ENCODE measurements around the gene KRTAP5-1. TPM values are rescaled to one million over a fixed set of nuclear protein-coding genes. Genes with fewer than 3 reads are reported as not detected.

KRTAP5-1 gene
- total RNA-seq, 2 donors from 2014 or later = not detected

DNA sequence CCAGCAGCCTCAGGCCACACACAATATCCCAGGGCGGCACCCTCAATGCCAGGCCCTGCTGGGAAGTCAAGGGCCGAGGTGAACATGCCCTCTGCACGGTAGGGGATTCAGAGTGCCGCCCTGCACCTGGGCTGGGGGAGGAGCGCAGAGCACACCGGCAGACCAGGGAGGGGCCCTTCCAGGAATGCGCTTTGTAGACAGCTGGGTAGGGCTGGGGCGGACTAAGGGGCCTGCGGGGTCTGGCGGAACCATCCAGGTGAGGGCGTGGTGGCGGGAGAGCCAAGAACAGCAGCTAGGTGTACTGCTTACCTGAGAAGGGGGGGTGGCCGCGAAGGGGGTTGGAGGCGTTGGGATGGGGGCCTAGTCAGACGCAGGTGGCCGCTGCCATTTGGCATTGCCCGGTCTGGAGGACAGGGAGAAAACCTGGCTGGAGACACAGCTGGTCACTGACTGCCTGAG, 39.0 kb downstream of the KRTAP5-1 start:
- intact Hi-C loops (cut with DNase I) = loop anchor here (2.0 kb wide), 1 partner anchor 29 kb away; no protein-coding TSS in a partner anchor
- Histone ChIP-seq H3K27me3 (replicated peaks; ENCODE audit: insufficient read depth) (peaks cover 16% of the 10 kb centered on the region), H3K27ac (no peak overlapping the region), H3K36me3 (no peaks in the 10 kb centered on the region), H3K4me3 (no peak overlapping the region), H3K4me1 (replicated peaks) (peaks cover 9% of the 10 kb centered on the region), H3K9me3 (no peaks in the 10 kb centered on the region)
- TF ChIP-seq, protein P1, sequence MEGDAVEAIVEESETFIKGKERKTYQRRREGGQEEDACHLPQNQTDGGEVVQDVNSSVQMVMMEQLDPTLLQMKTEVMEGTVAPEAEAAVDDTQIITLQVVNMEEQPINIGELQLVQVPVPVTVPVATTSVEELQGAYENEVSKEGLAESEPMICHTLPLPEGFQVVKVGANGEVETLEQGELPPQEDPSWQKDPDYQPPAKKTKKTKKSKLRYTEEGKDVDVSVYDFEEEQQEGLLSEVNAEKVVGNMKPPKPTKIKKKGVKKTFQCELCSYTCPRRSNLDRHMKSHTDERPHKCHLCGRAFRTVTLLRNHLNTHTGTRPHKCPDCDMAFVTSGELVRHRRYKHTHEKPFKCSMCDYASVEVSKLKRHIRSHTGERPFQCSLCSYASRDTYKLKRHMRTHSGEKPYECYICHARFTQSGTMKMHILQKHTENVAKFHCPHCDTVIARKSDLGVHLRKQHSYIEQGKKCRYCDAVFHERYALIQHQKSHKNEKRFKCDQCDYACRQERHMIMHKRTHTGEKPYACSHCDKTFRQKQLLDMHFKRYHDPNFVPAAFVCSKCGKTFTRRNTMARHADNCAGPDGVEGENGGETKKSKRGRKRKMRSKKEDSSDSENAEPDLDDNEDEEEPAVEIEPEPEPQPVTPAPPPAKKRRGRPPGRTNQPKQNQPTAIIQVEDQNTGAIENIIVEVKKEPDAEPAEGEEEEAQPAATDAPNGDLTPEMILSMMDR (IDR thresholded peaks at IDR 0.05) = no peak
- TF ChIP-seq POLR2AphosphoS5 (IDR thresholded peaks at IDR 0.05) (no peak), POLR2A (IDR thresholded peaks at IDR 0.05) (no peak)
- no peak for DNase-seq (ENCODE audit: low spot score)
- WGBS = 9% methylated on average over 18 of the region's 18 CpGs

- WGBS = 81% methylated on average over 5 of the region's 5 CpGs
- TF ChIP-seq POLR2AphosphoS5 (IDR thresholded peaks at IDR 0.05) (no peak), POLR2A (IDR thresholded peaks at IDR 0.05) (no peak)
- TF ChIP-seq, protein P1 (IDR thresholded peaks at IDR 0.05) = no peak
- H3K4me1 ChIP-seq (replicated peaks) = peaks cover 9% of the 10 kb centered on the region
- no peaks in the 10 kb centered on the region for H3K9me3 ChIP-seq
- DNase-seq (ENCODE audit: low spot score) = no peak
- H3K27ac ChIP-seq = no peak overlapping the region
- no peak overlapping the region for H3K4me3 ChIP-seq
- H3K36me3 ChIP-seq = no peaks in the 10 kb centered on the region
- intact Hi-C loops (cut with DNase I) = no loop called here
- peaks cover 16% of the 10 kb centered on the region for H3K27me3 ChIP-seq (replicated peaks; ENCODE audit: insufficient read depth)
Measured at GRCh38 chr11:1545432-1545831, 39.7 kb downstream of the KRTAP5-1 start.

- H3K27ac ChIP-seq = no peak overlapping the region
- H3K4me3 ChIP-seq = no peak overlapping the region
- WGBS = 88% methylated on average over 6 of the region's 6 CpGs
- DNase-seq (ENCODE audit: low spot score) = no peak
- H3K4me1 ChIP-seq (replicated peaks) = peaks cover 9% of the 10 kb centered on the region
- intact Hi-C loops (cut with DNase I) = no loop called here
- no peaks in the 10 kb centered on the region for H3K9me3 ChIP-seq
- TF ChIP-seq POLR2A (IDR thresholded peaks at IDR 0.05) = no peak
- TF ChIP-seq POLR2AphosphoS5 (IDR thresholded peaks at IDR 0.05) = no peak
- TF ChIP-seq, protein P1 (IDR thresholded peaks at IDR 0.05) = no peak
- no peaks in the 10 kb centered on the region for H3K36me3 ChIP-seq
- H3K27me3 ChIP-seq (replicated peaks; ENCODE audit: insufficient read depth) = peaks cover 16% of the 10 kb centered on the region
Measured at GRCh38 chr11:1544536-1544935, 40.5 kb downstream of the KRTAP5-1 start.

DNA sequence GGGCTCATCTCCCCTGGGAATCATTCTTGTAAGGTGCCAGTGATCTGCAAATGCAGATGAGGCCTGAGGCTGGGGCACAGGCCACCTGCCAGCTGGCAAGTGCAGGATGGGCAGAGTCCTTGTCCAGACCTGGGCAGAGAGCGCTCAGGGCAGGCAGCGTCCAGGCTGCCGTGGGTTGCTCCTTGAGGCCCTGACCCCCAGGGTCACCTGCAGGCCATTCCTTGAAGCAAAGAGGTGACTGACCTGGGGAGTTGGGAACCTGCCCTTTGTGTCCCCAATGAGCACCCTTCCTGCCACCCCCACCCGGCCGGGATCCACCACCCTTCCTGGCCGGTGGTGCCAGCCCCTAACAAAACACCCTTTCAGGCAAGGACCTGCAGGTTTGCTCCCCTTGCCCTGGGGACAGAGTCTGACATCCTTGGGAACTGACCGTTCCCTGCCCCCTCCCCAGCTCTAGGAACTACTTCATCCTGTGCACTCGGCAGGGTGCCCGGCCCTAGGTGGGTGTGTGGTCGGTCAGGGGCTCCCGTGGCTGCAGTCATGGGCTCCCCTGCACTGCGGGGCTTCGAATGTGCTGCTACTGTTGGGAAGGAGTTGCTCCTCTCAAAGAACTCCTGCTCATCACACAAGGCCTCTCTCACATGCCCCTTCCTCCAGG, 41.3 kb downstream of the KRTAP5-1 start:
- no peaks in the 10 kb centered on the region for H3K36me3 ChIP-seq
- no peaks in the 10 kb centered on the region for H3K9me3 ChIP-seq
- WGBS = 81% methylated on average over 13 of the region's 13 CpGs
- H3K27ac ChIP-seq = no peak overlapping the region
- no peak for DNase-seq (ENCODE audit: low spot score)
- no peak overlapping the region for H3K4me3 ChIP-seq
- H3K4me1 ChIP-seq (replicated peaks) = peaks cover 9% of the 10 kb centered on the region
- peaks cover 16% of the 10 kb centered on the region for H3K27me3 ChIP-seq (replicated peaks; ENCODE audit: insufficient read depth)
- intact Hi-C loops (cut with DNase I) = no loop called here
- TF ChIP-seq POLR2A (IDR thresholded peaks at IDR 0.05) (no peak), POLR2AphosphoS5 (IDR thresholded peaks at IDR 0.05) (no peak)
- TF ChIP-seq, protein P1 (IDR thresholded peaks at IDR 0.05) = no peak

DNA sequence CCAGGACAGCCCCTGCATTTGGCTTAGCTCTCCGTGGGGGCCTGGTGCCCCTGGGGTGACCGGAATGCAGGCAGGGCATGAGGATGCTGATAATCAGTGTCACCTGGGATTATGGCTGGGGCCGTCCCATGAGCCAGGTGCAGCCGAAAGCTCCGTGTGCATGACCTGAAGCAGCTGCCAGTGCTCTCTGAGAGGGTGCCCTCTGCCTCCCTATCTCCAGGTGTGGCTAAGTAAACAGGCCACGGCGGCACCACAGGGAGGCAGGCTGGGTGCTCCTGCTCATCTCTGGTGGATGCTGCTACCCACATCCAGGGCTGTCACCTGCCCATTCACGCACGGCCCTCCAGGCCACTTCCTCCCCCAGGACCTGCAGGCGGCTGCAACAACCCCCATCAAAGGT, 42.8 kb downstream of the KRTAP5-1 start:
- no peaks in the 10 kb centered on the region for H3K9me3 ChIP-seq
- no peak for DNase-seq (ENCODE audit: low spot score)
- H3K4me3 ChIP-seq = no peak overlapping the region
- no peak for TF ChIP-seq POLR2A (IDR thresholded peaks at IDR 0.05)
- TF ChIP-seq, protein P1 (IDR thresholded peaks at IDR 0.05) = no peak
- intact Hi-C loops (cut with DNase I) = no loop called here
- WGBS = 61% methylated on average over 8 of the region's 10 CpGs
- H3K27ac ChIP-seq = no peak overlapping the region
- H3K4me1 ChIP-seq (replicated peaks) = peaks cover 7% of the 10 kb centered on the region
- H3K36me3 ChIP-seq = no peaks in the 10 kb centered on the region
- peaks cover 13% of the 10 kb centered on the region for H3K27me3 ChIP-seq (replicated peaks; ENCODE audit: insufficient read depth)

Data from prostate gland (tissue), 2 donors.